Vagina (tissue), 2 donors: ENCODE data around the gene LRCH1.

Source experiments
- POLR2A ChIP-seq, 2 donors: fragments of 450-650 bp; IDR thresholded peaks; one replicate each; pipeline ENCODE4 v1.6.1; 2017; ENCODE audit warnings: antibody characterized with exemption in 2 of 2, mild to moderate bottlenecking in 2 of 2, moderate library complexity in 2 of 2
- POLR2AphosphoS5 ChIP-seq, 2 donors: sonication (generic); formaldehyde crosslinking; IDR thresholded peaks; one replicate each; pipeline ENCODE4 v1.9.0; 2017; ENCODE audit warnings: antibody characterized with exemption in 2 of 2, mild to moderate bottlenecking in 2 of 2, low read depth in 1 of 2; ENCODE audit not compliant: insufficient read depth in 1 of 2

GRCh38 chr13:46778890-46779289, 225.9 kb downstream of the LRCH1 start:
- TF ChIP-seq POLR2AphosphoS5 (IDR thresholded peaks at IDR 0.05; ENCODE audit: insufficient read depth in 1 of 2, low read depth in 1 of 2) (no peak), POLR2A (IDR thresholded peaks at IDR 0.05) (no peak)
